ENCODE data around the gene SYNGAP1.

DNA sequence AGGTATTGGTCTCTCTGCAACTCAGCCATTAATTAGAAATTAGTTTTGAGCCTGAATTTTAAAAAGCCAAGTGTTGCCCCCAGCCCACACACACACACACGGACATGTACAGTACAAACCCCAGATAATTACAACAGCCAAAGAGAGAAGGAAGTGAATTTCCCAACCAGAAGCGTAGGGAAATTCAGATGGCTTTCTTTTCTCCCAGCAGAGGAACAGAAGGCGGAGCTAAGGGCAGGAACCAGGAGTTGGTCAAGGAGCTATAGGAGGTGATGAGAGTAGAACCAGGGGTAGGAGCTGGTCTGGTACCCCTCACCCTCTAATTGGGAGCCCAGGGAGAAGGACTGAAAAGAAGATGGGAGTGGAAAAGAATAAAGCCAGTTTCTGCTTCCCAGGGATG lies 30.6 kb downstream of the SYNGAP1 start:
- TF ChIP-seq, protein P1, sequence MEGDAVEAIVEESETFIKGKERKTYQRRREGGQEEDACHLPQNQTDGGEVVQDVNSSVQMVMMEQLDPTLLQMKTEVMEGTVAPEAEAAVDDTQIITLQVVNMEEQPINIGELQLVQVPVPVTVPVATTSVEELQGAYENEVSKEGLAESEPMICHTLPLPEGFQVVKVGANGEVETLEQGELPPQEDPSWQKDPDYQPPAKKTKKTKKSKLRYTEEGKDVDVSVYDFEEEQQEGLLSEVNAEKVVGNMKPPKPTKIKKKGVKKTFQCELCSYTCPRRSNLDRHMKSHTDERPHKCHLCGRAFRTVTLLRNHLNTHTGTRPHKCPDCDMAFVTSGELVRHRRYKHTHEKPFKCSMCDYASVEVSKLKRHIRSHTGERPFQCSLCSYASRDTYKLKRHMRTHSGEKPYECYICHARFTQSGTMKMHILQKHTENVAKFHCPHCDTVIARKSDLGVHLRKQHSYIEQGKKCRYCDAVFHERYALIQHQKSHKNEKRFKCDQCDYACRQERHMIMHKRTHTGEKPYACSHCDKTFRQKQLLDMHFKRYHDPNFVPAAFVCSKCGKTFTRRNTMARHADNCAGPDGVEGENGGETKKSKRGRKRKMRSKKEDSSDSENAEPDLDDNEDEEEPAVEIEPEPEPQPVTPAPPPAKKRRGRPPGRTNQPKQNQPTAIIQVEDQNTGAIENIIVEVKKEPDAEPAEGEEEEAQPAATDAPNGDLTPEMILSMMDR (conservative IDR thresholded peaks at IDR 0.05; ENCODE audit: low read depth, low read length), result no peak
- TF ChIP-seq EZH2 (IDR thresholded peaks at IDR 0.05; ENCODE audit: borderline replicate concordance, low read depth, low read length, poor library complexity, severe bottlenecking), result no peak

Data from A673 (cell line).